Measurements from ENCODE around the gene REXO1.

REXO1 gene

GRCh38 chr19:1859331-1859781 lies 11.1 kb upstream of the REXO1 start:
- DNase-seq = no peak

GRCh38 chr19:1858412-1859081 lies 10.3 kb upstream of the REXO1 start:
- DNase-seq = no peak

- DNase-seq = no peak
Measured at GRCh38 chr19:1857648-1858326, 9.5 kb upstream of the REXO1 start.

- peak; percentile 83 for DNase-seq
Measured at GRCh38 chr19:1856698-1857603, 8.7 kb upstream of the REXO1 start.

GRCh38 chr19:1856345-1856697 lies 8.0 kb upstream of the REXO1 start:
- no peak for DNase-seq

- no peak for DNase-seq
Measured at GRCh38 chr19:1855828-1856255, 7.6 kb upstream of the REXO1 start.

GRCh38 chr19:1855040-1855827 lies 7.0 kb upstream of the REXO1 start:
- DNase-seq = peak; percentile 92

- DNase-seq = no peak
Measured at GRCh38 chr19:1854542-1855039, 6.3 kb upstream of the REXO1 start.

GRCh38 chr19:1854039-1854541 lies 5.8 kb upstream of the REXO1 start:
- DNase-seq = no peak

- peak; percentile 41 for DNase-seq
Measured at GRCh38 chr19:1853295-1854038, 5.2 kb upstream of the REXO1 start.

- no peak for DNase-seq
Measured at GRCh38 chr19:1852581-1853128, 4.4 kb upstream of the REXO1 start.

GRCh38 chr19:1851654-1852580 lies 3.6 kb upstream of the REXO1 start:
- no peak for DNase-seq

GRCh38 chr19:1850809-1851653 lies 2.7 kb upstream of the REXO1 start:
- no peak for DNase-seq

GRCh38 chr19:1849886-1850398 lies 1.7 kb upstream of the REXO1 start:
- DNase-seq = no peak

GRCh38 chr19:1849132-1849474 lies 820 bp upstream of the REXO1 start:
- DNase-seq = no peak

GRCh38 chr19:1847684-1848398 lies 442 bp downstream of the REXO1 start:
- DNase-seq = peak; percentile 53

GRCh38 chr19:1847348-1847683 lies 967 bp downstream of the REXO1 start:
- no peak for DNase-seq

GRCh38 chr19:1846517-1847204 lies 1.6 kb downstream of the REXO1 start:
- no peak for DNase-seq
